Gastrocnemius medialis (tissue), 4 donors: ENCODE results near the gene PCDHA5. TPM values are rescaled to one million over a fixed set of nuclear protein-coding genes. Genes with fewer than 3 reads are reported as not detected.

Source experiments
- ATAC-seq, 2 donors: fragments of 150-250 bp; one replicate each; pipeline ENCODE4 v1.9.1; 2016
- DNase-seq, 2 donors: peaks; one replicate each; pipeline ENCODE4 v3.0.0-alpha.2; 2019
- H3K27ac ChIP-seq, 4 donors: fragments of 200-600 bp; sonication (generic); 1 replicate in 1 of 4; 2 replicates in 3 of 4; pipeline ENCODE4 v1.5.1; 2016 to 2018; ENCODE audit warnings: mild to moderate bottlenecking in 2 of 4, moderate library complexity in 1 of 4
- H3K27me3 ChIP-seq, 3 donors: fragments of 200-600 bp; sonication (generic) in 2 of 3; 1 replicate in 1 of 3; 2 replicates in 2 of 3; pipeline versions ENCODE4 v1.5.1 to v1.6.0; 2016 to 2019; ENCODE audit warnings: mild to moderate bottlenecking in 1 of 3, moderate library complexity in 1 of 3
- H3K36me3 ChIP-seq, 2 donors: fragments of 200-600 bp; sonication (generic) in 1 of 2; one replicate each; pipeline ENCODE4 v1.5.1; 2017 to 2018
- H3K4me1 ChIP-seq, 2 donors: fragments of 200-600 bp; sonication (generic) in 1 of 2; one replicate each; pipeline ENCODE4 v1.5.1; 2016 to 2017; ENCODE audit warnings: mild to moderate bottlenecking in 2 of 2
- H3K4me3 ChIP-seq, 4 donors: fragments of 200-600 bp; sonication (generic) in 3 of 4; 1 replicate in 1 of 4; 2 replicates in 3 of 4; pipeline ENCODE4 v1.5.1; 2016 to 2019; ENCODE audit warnings: mild to moderate bottlenecking in 2 of 4
- H3K9me3 ChIP-seq, 3 donors: fragments of 200-600 bp; sonication (generic) in 2 of 3; 1 replicate in 1 of 3; 2 replicates in 2 of 3; pipeline ENCODE4 v1.5.1; 2016 to 2019
- POLR2A ChIP-seq, 2 donors: fragments of 450-650 bp; IDR thresholded peaks; one replicate each; pipeline ENCODE4 v1.6.1; 2017; ENCODE audit warnings: antibody characterized with exemption in 2 of 2, mild to moderate bottlenecking in 2 of 2, moderate library complexity in 2 of 2
- in situ Hi-C, 4 donors: fragments of 200-750 bp; cut with MboI; loops; one replicate each; pipeline versions ENCODE4 v1.15.0 to v1.8.0; 2017; ENCODE audit warnings: low sequenced_read_pairs in 4 of 4
- intact Hi-C: fragments of 100-400 bp; cut with DNase I; formaldehyde crosslinking; loops from one replicate; pipeline ENCODE4 v1.15.1; 2023; ENCODE audit warnings: low total_unique reads
- total RNA-seq, 4 donors: library from RNA; depleted of rRNA; stranded (reverse); fragments of >200 nt; gene quantifications; one replicate each; pipeline versions ENCODE4 v1.1.0 to v1.2.3, GENCODE V29; 2016
- TF ChIP-seq, protein P1 (sequence below), 5 experiments: fragments of 450-650 bp in 3 of 5; fragments of 200-600 bp in 2 of 5; sonication (generic) in 2 of 5; IDR thresholded peaks in 4 of 5; conservative IDR thresholded peaks in 1 of 5; 1 replicate in 4 of 5; 2 replicates in 1 of 5; pipeline ENCODE4 v1.5.1; 2016 to 2019; ENCODE audit warnings: antibody characterized with exemption in 5 of 5, mild to moderate bottlenecking in 3 of 5, moderate library complexity in 3 of 5

The PCDHA5 gene
- total RNA-seq, 4 donors from 2014 or later: not detected

DNA sequence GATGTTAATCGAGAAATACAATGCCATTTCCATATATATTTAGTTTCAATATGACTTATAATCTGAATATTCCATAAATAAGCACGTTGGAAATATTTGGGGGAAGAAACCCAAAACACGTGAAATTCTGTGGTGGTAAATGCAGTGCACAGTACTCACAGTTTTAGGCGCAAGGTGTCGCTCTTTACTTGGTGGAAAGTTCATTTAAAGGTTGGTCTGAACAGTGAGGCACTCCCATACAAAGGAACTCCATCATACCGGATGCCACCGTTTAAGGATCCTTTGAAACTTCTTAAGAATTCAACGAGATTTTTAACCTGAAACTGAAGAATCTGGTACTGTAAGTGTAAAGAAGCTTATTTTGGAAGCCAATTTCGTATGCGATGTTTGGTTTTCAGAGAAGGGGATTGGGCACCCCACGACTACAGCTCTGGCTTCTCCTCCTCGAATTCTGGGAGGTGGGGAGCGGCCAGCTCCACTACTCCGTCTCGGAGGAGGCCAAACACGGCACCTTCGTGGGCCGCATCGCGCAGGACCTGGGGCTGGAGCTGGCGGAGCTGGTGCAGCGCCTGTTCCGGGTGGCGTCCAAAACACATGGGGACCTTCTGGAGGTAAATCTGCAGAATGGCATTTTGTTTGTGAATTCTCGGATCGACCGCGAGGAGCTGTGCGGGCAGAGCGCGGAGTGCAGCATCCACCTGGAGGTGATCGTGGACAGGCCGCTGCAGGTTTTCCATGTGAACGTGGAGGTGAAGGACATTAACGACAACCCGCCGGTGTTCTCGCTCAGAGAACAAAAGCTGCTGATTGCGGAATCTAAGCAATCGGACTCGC, 47.5 kb downstream of the PCDHA5 start, which contains the start of gene PCDHA11:
PCDHA11 (plus strand) TSS at position 237 of the 834 bp plus-strand sequence; CDS start at position 384, 147 bp downstream.
- TF ChIP-seq, protein P1, sequence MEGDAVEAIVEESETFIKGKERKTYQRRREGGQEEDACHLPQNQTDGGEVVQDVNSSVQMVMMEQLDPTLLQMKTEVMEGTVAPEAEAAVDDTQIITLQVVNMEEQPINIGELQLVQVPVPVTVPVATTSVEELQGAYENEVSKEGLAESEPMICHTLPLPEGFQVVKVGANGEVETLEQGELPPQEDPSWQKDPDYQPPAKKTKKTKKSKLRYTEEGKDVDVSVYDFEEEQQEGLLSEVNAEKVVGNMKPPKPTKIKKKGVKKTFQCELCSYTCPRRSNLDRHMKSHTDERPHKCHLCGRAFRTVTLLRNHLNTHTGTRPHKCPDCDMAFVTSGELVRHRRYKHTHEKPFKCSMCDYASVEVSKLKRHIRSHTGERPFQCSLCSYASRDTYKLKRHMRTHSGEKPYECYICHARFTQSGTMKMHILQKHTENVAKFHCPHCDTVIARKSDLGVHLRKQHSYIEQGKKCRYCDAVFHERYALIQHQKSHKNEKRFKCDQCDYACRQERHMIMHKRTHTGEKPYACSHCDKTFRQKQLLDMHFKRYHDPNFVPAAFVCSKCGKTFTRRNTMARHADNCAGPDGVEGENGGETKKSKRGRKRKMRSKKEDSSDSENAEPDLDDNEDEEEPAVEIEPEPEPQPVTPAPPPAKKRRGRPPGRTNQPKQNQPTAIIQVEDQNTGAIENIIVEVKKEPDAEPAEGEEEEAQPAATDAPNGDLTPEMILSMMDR (IDR thresholded peaks at IDR 0.05 in 4 of 5, conservative IDR thresholded peaks at IDR 0.05 in 1 of 5): no peak
- TF ChIP-seq POLR2A (IDR thresholded peaks at IDR 0.05): no peak
- no peaks in the 10 kb centered on the region for H3K4me1 ChIP-seq
- in situ Hi-C loops: no loop called here

DNA sequence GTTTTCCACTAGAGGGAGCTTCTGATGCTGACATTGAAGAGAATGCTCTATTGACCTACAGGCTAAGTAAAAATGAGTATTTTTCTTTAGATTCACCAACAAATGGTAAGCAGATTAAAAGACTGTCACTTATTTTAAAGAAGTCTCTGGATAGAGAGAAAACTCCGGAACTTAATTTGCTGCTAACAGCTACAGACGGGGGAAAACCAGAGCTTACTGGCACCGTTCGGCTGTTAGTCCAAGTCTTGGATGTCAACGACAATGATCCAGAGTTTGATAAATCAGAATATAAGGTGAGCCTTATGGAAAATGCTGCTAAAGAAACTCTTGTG, 48.1 kb downstream of the PCDHA5 start:
- Histone ChIP-seq H3K27ac (no peak overlapping the region), H3K4me3 (no peak overlapping the region), H3K36me3 (no peaks in the 10 kb centered on the region), H3K27me3 (peaks cover 0 to 11% (median 0%) of the 10 kb centered on the region in 3 donors), H3K9me3 (peaks cover 0 to 6% (median 0%) of the 10 kb centered on the region in 3 donors), H3K4me1 (no peaks in the 10 kb centered on the region)
- ATAC-seq (no peak), DNase-seq (no peak)
- TF ChIP-seq POLR2A (IDR thresholded peaks at IDR 0.05): no peak
- TF ChIP-seq, protein P1 (IDR thresholded peaks at IDR 0.05 in 4 of 5, conservative IDR thresholded peaks at IDR 0.05 in 1 of 5): no peak
- in situ Hi-C loops (no loop called here), intact Hi-C loops (no loop called here)

More for the DNA sequence above, 47.5 kb downstream of the PCDHA5 start, which contains the start of gene PCDHA11:
- no peak within 1 kb of the TSS for H3K27ac ChIP-seq
- ATAC-seq (no peak), DNase-seq (no peak)
- H3K36me3 ChIP-seq: no peaks in the 10 kb centered on the region
- peaks cover 0 to 6% (median 0%) of the 10 kb centered on the region in 3 donors for H3K9me3 ChIP-seq
- peaks cover 0 to 11% (median 0%) of the 10 kb centered on the region in 3 donors for H3K27me3 ChIP-seq
- intact Hi-C loops: no loop called here
- peak within 1 kb of the TSS in 1 of 4 donors; percentile 10 for H3K4me3 ChIP-seq

DNA sequence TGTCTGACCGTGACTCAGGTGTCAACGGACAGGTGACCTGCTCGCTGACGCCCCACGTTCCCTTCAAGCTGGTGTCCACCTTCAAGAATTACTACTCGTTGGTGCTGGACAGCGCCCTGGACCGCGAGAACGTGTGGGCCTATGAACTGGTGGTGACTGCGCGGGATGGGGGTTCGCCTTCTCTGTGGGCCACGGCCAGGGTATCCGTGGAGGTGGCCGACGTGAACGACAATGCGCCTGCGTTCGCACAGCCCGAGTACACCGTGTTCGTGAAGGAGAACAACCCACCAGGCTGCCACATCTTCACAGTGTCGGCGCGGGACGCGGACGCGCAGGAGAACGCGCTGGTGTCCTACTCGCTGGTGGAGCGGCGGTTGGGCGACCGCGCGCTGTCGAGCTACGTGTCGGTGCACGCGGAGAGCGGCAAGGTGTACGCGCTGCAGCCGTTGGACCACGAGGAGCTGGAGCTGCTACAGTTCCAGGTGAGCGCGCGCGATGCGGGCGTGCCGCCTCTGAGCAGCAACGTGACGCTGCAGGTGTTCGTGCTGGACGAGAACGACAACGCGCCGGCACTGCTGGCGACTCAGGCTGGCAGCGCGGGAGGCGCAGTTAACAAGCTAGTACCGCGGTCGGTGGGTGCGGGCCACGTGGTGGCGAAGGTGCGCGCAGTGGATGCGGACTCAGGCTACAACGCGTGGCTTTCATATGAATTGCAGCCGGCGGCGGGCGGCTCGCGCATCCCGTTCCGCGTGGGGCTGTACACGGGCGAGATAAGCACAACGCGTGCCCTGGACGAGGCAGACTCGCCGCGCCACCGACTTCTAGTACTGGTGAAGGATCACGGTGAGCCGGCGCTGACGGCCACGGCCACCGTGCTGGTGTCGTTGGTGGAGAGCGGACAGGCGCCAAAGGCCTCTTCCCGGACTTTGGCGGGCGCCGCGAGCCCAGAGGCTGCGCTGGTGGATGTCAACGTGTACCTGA, 49.1 kb downstream of the PCDHA5 start:
- in situ Hi-C loops: no loop called here

More for the DNA sequence above, 49.1 kb downstream of the PCDHA5 start:
- H3K9me3 ChIP-seq: peaks cover 0 to 6% (median 0%) of the 10 kb centered on the region in 3 donors
- no peak overlapping the region for H3K4me3 ChIP-seq
- DNase-seq: no peak
- H3K27ac ChIP-seq: no peak overlapping the region
- TF ChIP-seq POLR2A (IDR thresholded peaks at IDR 0.05): no peak
- TF ChIP-seq, protein P1 (IDR thresholded peaks at IDR 0.05 in 4 of 5, conservative IDR thresholded peaks at IDR 0.05 in 1 of 5): no peak
- ATAC-seq: no peak
- intact Hi-C loops: no loop called here
- peaks cover 0 to 15% (median 9%) of the 10 kb centered on the region in 3 donors for H3K27me3 ChIP-seq
- no peaks in the 10 kb centered on the region for H3K36me3 ChIP-seq
- H3K4me1 ChIP-seq: no peaks in the 10 kb centered on the region

Other genes starting within 250 kb of the PCDHA5 start
- 10 to 100 TPM; 12.2 to 22.9 (median 16.1) TPM for gene CD14, start 188.4 kb upstream of the PCDHA5 start, total RNA-seq
- 10 to 100 TPM in 2 of 4 donors, 1 to 10 TPM in 2; 5.1 to 15.4 (median 9.5) TPM for gene TMCO6, start 182.2 kb upstream of the PCDHA5 start, total RNA-seq
- gene NDUFA2, start 174.0 kb upstream of the PCDHA5 start, total RNA-seq: 100 to 1,000 TPM in 2 of 4 donors, 10 to 100 TPM in 2; 86.9 to 121 (median 102) TPM
- 100 to 1,000 TPM in 3 of 4 donors, 10 to 100 TPM in 1; 94.5 to 169 (median 143) TPM for gene IK, start 173.8 kb upstream of the PCDHA5 start, total RNA-seq
- 10 to 100 TPM; 10.9 to 18.7 (median 15.1) TPM for gene WDR55, start 156.7 kb upstream of the PCDHA5 start, total RNA-seq
- 1 to 10 TPM in 2 of 4 donors, under 1 TPM in 1, not detected in 1; 0.20 to 5.0 (median 1.8) TPM for gene DND1, start 148.0 kb upstream of the PCDHA5 start, total RNA-seq
- 10 to 100 TPM; 38.2 to 72.9 (median 59.4) TPM for gene HARS1, start 130.2 kb upstream of the PCDHA5 start, total RNA-seq
- gene HARS2, start 130.2 kb upstream of the PCDHA5 start, total RNA-seq: 10 to 100 TPM; 25.2 to 36.0 (median 27.0) TPM
- 10 to 100 TPM; 44.2 to 56.5 (median 51.9) TPM for gene ZMAT2, start 121.2 kb upstream of the PCDHA5 start, total RNA-seq
- not detected for gene PCDHA1, start 35.5 kb upstream of the PCDHA5 start, total RNA-seq
- under 1 TPM in 1 of 4 donors, not detected in 3; 0.12 TPM for gene PCDHA2, start 26.8 kb upstream of the PCDHA5 start, total RNA-seq
- under 1 TPM in 2 of 4 donors, not detected in 2; 0.07 to 0.20 TPM for gene PCDHA3, start 20.6 kb upstream of the PCDHA5 start, total RNA-seq
- gene PCDHA4, start 14.5 kb upstream of the PCDHA5 start, total RNA-seq: under 1 TPM in 2 of 4 donors, not detected in 2; 0.20 to 0.23 TPM
- gene PCDHA6, start 6.3 kb downstream of the PCDHA5 start, total RNA-seq: under 1 TPM in 2 of 4 donors, not detected in 2; 0.10 to 0.19 TPM
- under 1 TPM in 2 of 4 donors, not detected in 2; 0.15 to 0.24 TPM for gene PCDHA7, start 12.7 kb downstream of the PCDHA5 start, total RNA-seq
- under 1 TPM in 1 of 4 donors, not detected in 3; 0.18 TPM for gene PCDHA8, start 19.6 kb downstream of the PCDHA5 start, total RNA-seq
- gene PCDHA9, start 26.8 kb downstream of the PCDHA5 start, total RNA-seq: under 1 TPM in 2 of 4 donors, not detected in 2; 0.07 TPM
- under 1 TPM in 3 of 4 donors, not detected in 1; 0.05 to 0.15 (median 0.07) TPM for gene PCDHA10, start 34.3 kb downstream of the PCDHA5 start, total RNA-seq
- gene PCDHA11, start 47.3 kb downstream of the PCDHA5 start, total RNA-seq: not detected
- gene PCDHA12, start 53.7 kb downstream of the PCDHA5 start, total RNA-seq: under 1 TPM in 1 of 4 donors, not detected in 3; 0.05 TPM
- gene PCDHA13, start 60.5 kb downstream of the PCDHA5 start, total RNA-seq: not detected
- under 1 TPM in 1 of 4 donors, not detected in 3; 0.13 TPM for gene PCDHAC1, start 104.7 kb downstream of the PCDHA5 start, total RNA-seq
- gene PCDHAC2, start 144.9 kb downstream of the PCDHA5 start, total RNA-seq: under 1 TPM in 2 of 4 donors, not detected in 2; 0.03 to 0.13 TPM
- not detected for gene PCDHB1, start 229.8 kb downstream of the PCDHA5 start, total RNA-seq